NOMO-1 treated with dmso at 0.1 percent for 144 hours (cell line): Measurements from ENCODE around the gene GTF3C2.
"Not testable (repeated sequence)": the region's sequence is repeated elsewhere in the genome, so short reads cannot be mapped to it uniquely, and the experiment has no call there.

ENCODE experiments used
- DNase-seq: peaks from one replicate; lab custom pipeline; 2025; ENCODE audit not compliant: unreplicated experiment; lab: John Stamatoyannopoulos, UW

GTF3C2 gene

GRCh38 chr2:27303093-27304025 lies 53.2 kb downstream of the GTF3C2 start:
- peak; percentile 22 for DNase-seq

- not testable (repeated sequence) for DNase-seq
These were observed 56.0 kb downstream of the GTF3C2 start for GRCh38 chr2:27300606-27301005.

GRCh38 chr2:27298391-27299080 lies 58.0 kb downstream of the GTF3C2 start:
- DNase-seq: no peak

- DNase-seq: no peak
These were observed 59.4 kb downstream of the GTF3C2 start for GRCh38 chr2:27297195-27297594.

- peak; percentile 13 for DNase-seq
These were observed 60.1 kb downstream of the GTF3C2 start for GRCh38 chr2:27296481-27296880.

- no peak for DNase-seq
These were observed 61.6 kb downstream of the GTF3C2 start for GRCh38 chr2:27294928-27295327.

- DNase-seq: no peak
These were observed 64.7 kb downstream of the GTF3C2 start for GRCh38 chr2:27291865-27292264.

GRCh38 chr2:27290549-27290948 lies 66.0 kb downstream of the GTF3C2 start:
- no peak for DNase-seq

GRCh38 chr2:27288610-27289009 lies 68.0 kb downstream of the GTF3C2 start:
- DNase-seq: no peak

- DNase-seq: no peak
These were observed 71.1 kb downstream of the GTF3C2 start for GRCh38 chr2:27285481-27285880.

GRCh38 chr2:27284996-27285395 lies 71.6 kb downstream of the GTF3C2 start:
- DNase-seq: no peak

- DNase-seq: no peak
These were observed 73.7 kb downstream of the GTF3C2 start for GRCh38 chr2:27282892-27283291.

- DNase-seq: no peak
These were observed 74.6 kb downstream of the GTF3C2 start, which contains the start of gene TRIM54 for GRCh38 chr2:27281855-27282559. TRIM54 (plus strand) TSS chr2:27282429; CDS start chr2:27282732, 303 bp downstream.

GRCh38 chr2:27281442-27281841 lies 75.1 kb downstream of the GTF3C2 start:
- DNase-seq: no peak

GRCh38 chr2:27280826-27281225 lies 75.7 kb downstream of the GTF3C2 start:
- DNase-seq: no peak

- DNase-seq: no peak
These were observed 78.6 kb downstream of the GTF3C2 start for GRCh38 chr2:27278010-27278409.
